AG04449 (cell line): ENCODE results near the gene MRPL28.

Experiments used
- CTCF ChIA-PET: fragments of 350-600 bp; formaldehyde crosslinking; extraction: SDS; loops from one replicate; lab custom pipeline; 2021; ENCODE audit warnings: antibody characterized with exemption; lab: Yijun Ruan, JAX
- POLR2A ChIA-PET: fragments of 400-600, 350-600 bp; formaldehyde crosslinking; extraction: SDS; loops from one replicate; lab custom pipeline; 2020; ENCODE audit warnings: antibody characterized with exemption, inconsistent platforms; lab: Yijun Ruan, JAX
- DNase-seq: peaks from one replicate; pipeline ENCODE4 v3.0.0-alpha.2; 2010; ENCODE audit warnings: low read depth, low spot score
- H3K4me3 ChIP-seq: 2 replicates; pipeline ENCODE4 v1.5.1; 2011; ENCODE audit warnings: low read depth, mild to moderate bottlenecking, control low read depth, low read length
- CTCF ChIP-seq: IDR thresholded peaks from one replicate; pipeline ENCODE4 v1.5.1; 2011; ENCODE audit warnings: mild to moderate bottlenecking, moderate library complexity, low read length, control low read depth, inconsistent platforms; ENCODE audit not compliant: insufficient read depth; ENCODE audit errors: missing control alignments

The MRPL28 gene

DNA sequence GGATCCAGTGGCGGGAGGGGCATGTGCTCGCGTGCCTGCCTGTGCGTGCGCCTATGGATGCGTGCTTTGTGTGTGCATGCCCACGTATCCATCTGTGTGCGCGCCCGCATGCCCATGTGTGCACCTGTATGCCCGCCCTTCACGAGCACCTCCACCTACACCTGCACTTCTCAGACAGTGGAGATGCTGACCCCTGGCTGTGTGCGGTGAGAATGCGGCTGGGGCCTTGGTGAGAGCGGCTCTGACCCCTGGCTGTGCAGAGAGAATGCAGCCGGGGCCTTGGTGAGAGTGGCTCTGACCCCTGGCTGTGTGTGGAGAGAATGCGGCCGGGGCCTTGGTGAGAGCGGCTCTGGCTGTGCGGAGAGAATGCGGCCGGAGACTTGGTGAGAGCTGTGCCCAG is 51.7 kb downstream of the MRPL28 start:
- ChIA-PET CTCF (no interaction called here), POLR2A (no interaction called here)
- DNase-seq: no peak
- no peak for TF ChIP-seq CTCF
- H3K4me3 ChIP-seq: no peak overlapping the region

DNA sequence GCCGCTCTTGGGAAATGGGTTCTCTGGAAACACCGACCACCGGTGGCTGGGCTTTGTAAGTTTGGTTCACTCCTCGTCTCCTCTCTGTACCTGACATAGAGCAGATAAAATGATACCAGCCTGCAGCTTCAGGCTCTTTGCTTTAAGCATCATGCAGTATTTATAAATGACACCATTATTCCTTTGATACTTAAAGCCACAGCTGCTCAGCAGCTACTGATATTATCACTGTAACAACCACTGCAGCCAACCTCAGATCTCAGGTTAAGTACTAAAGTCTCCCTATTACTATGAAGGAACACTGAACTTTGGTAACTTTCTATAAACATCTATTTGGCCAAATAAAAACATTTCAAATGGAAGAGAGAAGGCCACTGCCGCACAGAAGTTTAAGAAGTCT is 52.8 kb downstream of the MRPL28 start:
- DNase-seq: no peak
- ChIA-PET POLR2A (no interaction called here), CTCF (no interaction called here)
- H3K4me3 ChIP-seq: no peak overlapping the region
- no peak for TF ChIP-seq CTCF
